GM18499 (cell line): ENCODE measurements around the gene TMPRSS11E.
"Not testable (repeated sequence)": the region's sequence is repeated elsewhere in the genome, so short reads cannot be mapped to it uniquely, and the experiment has no call there.

Experiments
- ATAC-seq: cut with Tn5 transposase; IDR thresholded peaks from one replicate; pipeline ENCODE4 v1.9.1; 2021; ENCODE audit warnings: moderate number of reproducible peaks; ENCODE audit not compliant: insufficient read depth, unreplicated experiment

Gene TMPRSS11E

GRCh38 chr4:68542742-68543141, 95.5 kb downstream of the TMPRSS11E start:
- not testable (repeated sequence) for ATAC-seq
